Left lung (tissue), 10 donors: ENCODE measurements around the gene DOCK3. TPM values are rescaled to one million over a fixed set of nuclear protein-coding genes. Genes with fewer than 3 reads are reported as not detected.

Experiments
- ATAC-seq: fragments of 200-7000 bp; cut with Tn5 transposase; one replicate; pipeline ENCODE4 v1.9.1; 2020; ENCODE audit warnings: moderate library complexity
- DNase-seq, 4 donors: peaks; one replicate each; pipeline ENCODE4 v3.0.0-alpha.2; 2013 to 2020
- H3K27ac ChIP-seq, 2 donors: fragments of 200-600 bp; sonication (generic) in 1 of 2; one replicate each; pipeline versions ENCODE4 v1.5.0 to v1.8.0; 2020 to 2021
- H3K27me3 ChIP-seq, 2 donors: fragments of 200-600 bp; sonication (generic) in 1 of 2; one replicate each; pipeline versions ENCODE4 v1.5.0 to v1.8.0; 2020 to 2021
- H3K36me3 ChIP-seq, 2 donors: fragments of 200-600 bp; sonication (generic) in 1 of 2; one replicate each; pipeline versions ENCODE4 v1.5.0 to v1.8.0; 2020 to 2021
- H3K4me1 ChIP-seq, 2 donors: fragments of 200-600 bp; one replicate each; pipeline ENCODE4 v1.8.0; 2021
- H3K4me3 ChIP-seq, 2 donors: fragments of 200-600 bp; sonication (generic) in 1 of 2; one replicate each; pipeline versions ENCODE4 v1.5.0 to v1.8.0; 2020 to 2021; ENCODE audit warnings: mild to moderate bottlenecking in 1 of 2
- H3K9me3 ChIP-seq, 2 donors: fragments of 200-600 bp; sonication (generic) in 1 of 2; one replicate each; pipeline versions ENCODE4 v1.5.0 to v1.8.0; 2020 to 2021
- CTCF ChIP-seq, 2 donors: fragments of 200-600 bp; sonication (generic) in 1 of 2; IDR thresholded peaks; one replicate each; pipeline versions ENCODE4 v1.5.0 to v1.8.0; 2021; ENCODE audit warnings: antibody characterized with exemption in 2 of 2
- intact Hi-C, 2 donors: fragments of 100-400 bp; cut with DNase I; formaldehyde crosslinking; loops; one replicate each; pipeline versions ENCODE4 v1.11.2 to v1.14.2; 2022
- polyA plus RNA-seq, 6 donors: library from polyadenylated mRNA; unstranded; fragments of 120-200 nt; gene quantifications; one replicate each; pipeline ENCODE4 v1.2.1, GENCODE V29; 2013; ENCODE audit not compliant: insufficient read length in 6 of 6
- total RNA-seq, 2 donors: library from RNA; stranded (reverse); fragmentation: NEBNext Ultra II Directional; extraction: Animal tissue kit (Norgen Biotek cat#: 25700); gene quantifications; one replicate each; pipeline ENCODE4 v1.2.1, GENCODE V29; 2021
- donor health status: DM: no; HTN: yes; CAD: no.
- donor health status: DM: no; HTN: no; CAD: no.

The DOCK3 gene
- total and polyA plus RNA-seq, 8 donors, result 0.34 to 2.2 (median 1.8) TPM

- Histone ChIP-seq H3K9me3 (no peaks in the 10 kb centered on the region), H3K36me3 (no peaks in the 10 kb centered on the region), H3K27ac (no peak overlapping the region), H3K4me1 (no peaks in the 10 kb centered on the region), H3K4me3 (no peak overlapping the region), H3K27me3 (peaks cover 0 to 5% of the 10 kb centered on the region in 2 donors)
- ATAC-seq (no peak), DNase-seq (no peak)
- TF ChIP-seq CTCF (IDR thresholded peaks at IDR 0.05), result no peak
- intact Hi-C loops, result no loop called here
These were observed 304.4 kb downstream of the DOCK3 start for GRCh38 chr3:50978991-50979667.

- no peak for ATAC-seq
- H3K9me3 ChIP-seq, result no peaks in the 10 kb centered on the region
- intact Hi-C loops, result no loop called here
- H3K36me3 ChIP-seq, result no peaks in the 10 kb centered on the region
- H3K4me3 ChIP-seq, result no peak overlapping the region
- H3K4me1 ChIP-seq, result no peaks in the 10 kb centered on the region
- peaks cover 0 to 5% of the 10 kb centered on the region in 2 donors for H3K27me3 ChIP-seq
- no peak overlapping the region for H3K27ac ChIP-seq
- DNase-seq, result peak in 1 of 4 donors; percentile 62
- no peak for TF ChIP-seq CTCF (IDR thresholded peaks at IDR 0.05)
These were observed 308.0 kb downstream of the DOCK3 start for GRCh38 chr3:50982540-50983325.

- Histone ChIP-seq H3K27ac (no peak overlapping the region), H3K36me3 (no peaks in the 10 kb centered on the region), H3K27me3 (peaks cover 0 to 5% of the 10 kb centered on the region in 2 donors), H3K4me3 (no peak overlapping the region), H3K9me3 (no peaks in the 10 kb centered on the region), H3K4me1 (no peaks in the 10 kb centered on the region)
- no peak for TF ChIP-seq CTCF (IDR thresholded peaks at IDR 0.05)
- DNase-seq (peak in 1 of 4 donors; percentile 44), ATAC-seq (no peak)
- intact Hi-C loops, result no loop called here
These were observed 309.2 kb downstream of the DOCK3 start for GRCh38 chr3:50983887-50984286.

- H3K27me3 ChIP-seq, result peaks cover 0 to 5% of the 10 kb centered on the region in 2 donors
These were observed 311.2 kb downstream of the DOCK3 start for GRCh38 chr3:50985893-50986292.

More at GRCh38 chr3:50985893-50986292, 311.2 kb downstream of the DOCK3 start:
- no peak overlapping the region for H3K4me3 ChIP-seq
- H3K36me3 ChIP-seq, result no peaks in the 10 kb centered on the region
- DNase-seq (no peak), ATAC-seq (no peak)
- no peak for TF ChIP-seq CTCF (IDR thresholded peaks at IDR 0.05)
- H3K4me1 ChIP-seq, result no peaks in the 10 kb centered on the region
- intact Hi-C loops, result no loop called here
- H3K9me3 ChIP-seq, result peaks cover 0 to 9% of the 10 kb centered on the region in 2 donors
- no peak overlapping the region for H3K27ac ChIP-seq
